Measurements from ENCODE around the gene PNPLA5. TPM values are rescaled to one million over a fixed set of nuclear protein-coding genes. Genes with fewer than 3 reads are reported as not detected.

Gene PNPLA5
- total RNA-seq, 1 experiment from 2014 or later = 5.5 TPM

DNA sequence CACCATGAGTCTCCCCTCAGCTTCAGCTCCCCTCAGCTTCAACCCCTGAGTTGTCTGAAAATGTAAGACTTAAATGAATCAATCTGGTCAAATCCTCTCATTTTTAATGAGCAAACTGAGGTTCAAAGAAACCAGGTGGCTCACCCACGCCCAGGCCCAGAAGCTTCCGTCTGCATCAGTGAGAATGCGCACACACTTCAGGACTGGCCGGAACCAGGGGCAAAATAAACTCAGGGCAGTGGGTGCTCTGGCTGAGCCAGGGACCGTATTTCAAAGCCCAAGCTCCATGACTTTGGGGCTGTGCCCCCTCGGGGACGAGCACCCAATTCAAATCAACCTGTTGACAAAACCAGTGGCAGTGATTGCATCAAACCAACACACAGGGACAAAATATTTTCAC is 32.6 kb downstream of the PNPLA5 start:
- H3K27me3 Mint-ChIP-seq (ENCODE audit: low read depth) = peaks cover 14% of the 10 kb centered on the region
- peaks cover 5% of the 10 kb centered on the region for H3K23me2 ChIP-seq (ENCODE audit: insufficient read length, low read depth, low read length, poor library complexity, severe bottlenecking)
- no peak overlapping the region for H3K27ac ChIP-seq (ENCODE audit: insufficient read length, low read depth, low read length)
- H4K8ac ChIP-seq (replicated peaks; ENCODE audit: insufficient read length, low read depth, low read length) = no peak overlapping the region
- TF ChIP-seq, protein P1, sequence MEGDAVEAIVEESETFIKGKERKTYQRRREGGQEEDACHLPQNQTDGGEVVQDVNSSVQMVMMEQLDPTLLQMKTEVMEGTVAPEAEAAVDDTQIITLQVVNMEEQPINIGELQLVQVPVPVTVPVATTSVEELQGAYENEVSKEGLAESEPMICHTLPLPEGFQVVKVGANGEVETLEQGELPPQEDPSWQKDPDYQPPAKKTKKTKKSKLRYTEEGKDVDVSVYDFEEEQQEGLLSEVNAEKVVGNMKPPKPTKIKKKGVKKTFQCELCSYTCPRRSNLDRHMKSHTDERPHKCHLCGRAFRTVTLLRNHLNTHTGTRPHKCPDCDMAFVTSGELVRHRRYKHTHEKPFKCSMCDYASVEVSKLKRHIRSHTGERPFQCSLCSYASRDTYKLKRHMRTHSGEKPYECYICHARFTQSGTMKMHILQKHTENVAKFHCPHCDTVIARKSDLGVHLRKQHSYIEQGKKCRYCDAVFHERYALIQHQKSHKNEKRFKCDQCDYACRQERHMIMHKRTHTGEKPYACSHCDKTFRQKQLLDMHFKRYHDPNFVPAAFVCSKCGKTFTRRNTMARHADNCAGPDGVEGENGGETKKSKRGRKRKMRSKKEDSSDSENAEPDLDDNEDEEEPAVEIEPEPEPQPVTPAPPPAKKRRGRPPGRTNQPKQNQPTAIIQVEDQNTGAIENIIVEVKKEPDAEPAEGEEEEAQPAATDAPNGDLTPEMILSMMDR (conservative IDR thresholded peaks at IDR 0.05) = no peak
- no peaks in the 10 kb centered on the region for H3K9me3 ChIP-seq (ENCODE audit: control insufficient read depth, low read depth, low read length)
- peaks cover 12% of the 10 kb centered on the region; the same call in 1 of the 2 replicates for H3K4me1 ChIP-seq (ENCODE audit: insufficient read depth, low read length)
- no peak overlapping the region for H3K9ac ChIP-seq (ENCODE audit: extremely low read depth, insufficient read length, low read length)
- DNase-seq = no peak
- peaks cover 44 to 49% of the 10 kb centered on the region in 2 experiments for H3K4me1 Mint-ChIP-seq
- H2BK12ac ChIP-seq (ENCODE audit: insufficient read length, low read depth, low read length) = no peak overlapping the region
- peaks cover 25% of the 10 kb centered on the region; the same call in 1 of the 2 replicates for H3K79me2 ChIP-seq (ENCODE audit: insufficient read depth, low read length)
- H3K4ac ChIP-seq (ENCODE audit: low read depth, low read length) = no peak overlapping the region
- H2BK5ac ChIP-seq (ENCODE audit: insufficient read length, low read length) = no peak overlapping the region
- H2AK5ac ChIP-seq (ENCODE audit: insufficient read length, low read length) = no peak overlapping the region
- no peak overlapping the region for H3K18ac ChIP-seq (ENCODE audit: insufficient read length, low read depth, low read length)
- H3K14ac ChIP-seq (ENCODE audit: insufficient read depth, low read length) = no peak overlapping the region
- H2BK120ac ChIP-seq (ENCODE audit: low read depth, low read length, poor library complexity, severe bottlenecking) = no peak overlapping the region
- H2BK15ac ChIP-seq (ENCODE audit: low read depth, low read length) = no peak overlapping the region
- H3K79me1 ChIP-seq (ENCODE audit: insufficient read depth, low read depth, low read length, poor library complexity, severe bottlenecking) = peaks cover 2% of the 10 kb centered on the region
- no peak overlapping the region for H4K91ac ChIP-seq (ENCODE audit: insufficient read length, low read depth, low read length)
- no peak overlapping the region for H3T11ph ChIP-seq (ENCODE audit: low read length)
- H4K20me1 ChIP-seq (ENCODE audit: control insufficient read depth, insufficient read depth, insufficient read length) = no peaks in the 10 kb centered on the region
- H3K9me3 Mint-ChIP-seq = peaks cover 15 to 16% of the 10 kb centered on the region in 2 experiments
- H3K23ac ChIP-seq (ENCODE audit: insufficient read length, low read depth, low read length) = no peak overlapping the region
- no peak overlapping the region for H2BK20ac ChIP-seq (ENCODE audit: low read depth, low read length, poor library complexity, severe bottlenecking)
- H3K27me3 ChIP-seq (ENCODE audit: insufficient read depth, low read length) = no peaks in the 10 kb centered on the region
- no peak overlapping the region for H4K5ac ChIP-seq (ENCODE audit: insufficient read length, low read depth, low read length)
- peaks cover 12 to 26% (median 17%) of the 10 kb centered on the region in 3 experiments for H3K36me3 Mint-ChIP-seq (ENCODE audit: insufficient read depth in 1 of 3, low read depth in 3 of 3)
- no peak overlapping the region for H2AFZ ChIP-seq (ENCODE audit: low read length)
- peak overlapping the region in 2 of 3 experiments; percentile 67 to 78; a peak in 3 of 7 replicates for H3K27ac Mint-ChIP-seq
- no peak overlapping the region for H3K56ac ChIP-seq (ENCODE audit: insufficient read length, low read depth, low read length)
- H3K4me3 Mint-ChIP-seq = no peak overlapping the region
- no CpG with 5 or more reads among the region's 7 CpGs for WGBS (ENCODE audit: extremely low coverage, insufficient read length, low lambda C conversion rate)
- no peak overlapping the region for H3K4me2 ChIP-seq (ENCODE audit: insufficient read depth, insufficient read length, low read length)

All from H9 (cell line).